ENCODE data around the gene FNDC3B. TPM values are rescaled to one million over a fixed set of nuclear protein-coding genes. Genes with fewer than 3 reads are reported as not detected.
A peak's percentile ranks its signal among the peaks of the same experiment; 100 is the strongest.
"Not testable (repeated sequence)": the region's sequence is repeated elsewhere in the genome, so short reads cannot be mapped to it uniquely, and the experiment has no call there.

The FNDC3B gene
- total RNA-seq, 1 donor from 2014 or later = 147 TPM

GRCh38 chr3:172242471-172242870 is 203.1 kb downstream of the FNDC3B start:
- not testable (repeated sequence) for DNase-seq

GRCh38 chr3:172243376-172243775 is 204.0 kb downstream of the FNDC3B start:
- not testable (repeated sequence) for DNase-seq

DNA sequence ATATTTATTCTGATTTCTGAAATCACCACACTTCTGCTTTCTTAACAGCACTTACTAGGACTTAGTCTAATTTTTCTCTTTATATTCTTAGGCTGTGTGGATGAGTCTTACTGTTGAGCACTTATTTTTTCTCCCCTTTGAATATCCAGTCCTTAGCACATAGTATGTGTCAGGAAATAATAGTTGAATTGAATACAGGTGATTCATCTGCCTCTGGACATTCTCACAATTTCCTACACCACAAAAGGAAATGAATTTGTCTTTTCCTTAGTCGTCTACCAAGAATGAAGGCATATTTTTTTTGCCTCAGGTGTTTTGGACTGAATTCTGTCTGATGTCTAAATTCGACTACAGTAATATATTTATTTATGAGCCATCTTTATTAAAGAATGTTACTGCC is 204.6 kb downstream of the FNDC3B start:
- no peak for DNase-seq

GRCh38 chr3:172245241-172245640 is 205.9 kb downstream of the FNDC3B start:
- DNase-seq = no peak

DNA sequence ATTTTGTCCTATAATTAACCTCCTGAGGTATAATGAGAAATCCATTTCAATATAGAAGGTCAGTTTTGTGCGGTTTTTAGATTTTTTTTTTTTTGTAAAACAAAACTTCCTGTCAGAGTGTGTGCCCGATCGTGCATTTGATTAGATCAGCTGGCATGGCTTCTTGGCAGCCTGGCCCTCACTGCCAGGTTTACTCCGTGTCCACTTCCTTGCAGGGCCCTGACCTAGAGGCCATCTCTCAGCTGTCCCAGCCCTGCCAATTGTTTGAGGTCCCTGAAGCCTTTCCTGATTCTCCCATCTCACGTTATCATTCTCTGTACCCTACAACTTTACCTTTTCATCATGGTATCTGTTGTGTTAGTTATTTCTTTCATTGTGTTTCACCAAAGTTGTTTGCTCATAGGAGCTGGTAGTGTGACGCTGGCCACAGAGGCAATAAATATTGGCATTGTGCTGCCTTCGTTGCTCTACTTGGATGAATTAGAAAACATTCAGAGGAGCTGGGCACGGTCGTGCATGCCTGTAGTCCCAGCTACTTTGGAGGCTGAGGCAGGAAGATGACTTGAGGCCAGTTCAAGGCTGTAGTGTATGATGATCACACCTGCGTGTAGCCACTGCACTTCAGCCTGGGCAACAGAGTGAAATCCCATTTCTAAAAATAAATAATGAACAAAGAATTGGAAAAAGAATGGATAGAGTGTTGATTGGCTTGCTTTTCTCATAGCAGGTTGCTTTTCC is 206.9 kb downstream of the FNDC3B start:
- no peak for DNase-seq

DNA sequence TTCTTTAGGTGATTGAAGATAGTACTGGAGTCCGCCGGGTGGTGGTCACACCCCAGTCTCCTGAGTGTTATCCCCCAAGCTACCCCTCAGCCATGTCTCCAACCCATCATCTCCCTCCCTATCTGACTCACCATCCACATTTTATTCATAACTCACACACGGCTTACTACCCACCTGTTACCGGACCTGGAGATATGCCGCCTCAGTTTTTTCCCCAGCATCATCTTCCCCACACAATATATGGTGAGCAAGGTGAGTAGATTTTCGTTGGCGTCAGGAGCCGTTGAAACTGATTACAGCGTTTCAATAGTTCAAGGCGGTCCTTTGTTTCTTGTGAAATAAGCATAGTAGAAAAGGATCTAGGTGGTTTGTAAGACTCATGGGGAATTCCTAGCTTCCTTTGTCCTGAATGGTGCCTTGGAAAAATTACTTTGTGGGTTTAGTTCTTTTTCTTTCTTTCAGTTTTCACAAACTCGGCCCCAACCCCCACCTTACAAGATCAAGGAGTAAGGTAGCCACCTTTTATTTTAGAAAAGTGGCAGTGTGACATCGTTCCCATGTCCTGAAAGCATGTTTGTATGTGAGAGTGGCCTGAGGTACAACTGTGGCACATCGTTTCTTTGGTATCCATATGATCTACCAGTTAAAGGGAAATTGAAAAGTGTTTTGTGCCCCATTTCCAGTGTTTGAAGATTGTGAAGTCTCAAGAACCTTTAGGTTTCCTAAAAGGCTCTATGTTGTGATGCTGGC is 208.3 kb downstream of the FNDC3B start:
- DNase-seq = no peak

DNA sequence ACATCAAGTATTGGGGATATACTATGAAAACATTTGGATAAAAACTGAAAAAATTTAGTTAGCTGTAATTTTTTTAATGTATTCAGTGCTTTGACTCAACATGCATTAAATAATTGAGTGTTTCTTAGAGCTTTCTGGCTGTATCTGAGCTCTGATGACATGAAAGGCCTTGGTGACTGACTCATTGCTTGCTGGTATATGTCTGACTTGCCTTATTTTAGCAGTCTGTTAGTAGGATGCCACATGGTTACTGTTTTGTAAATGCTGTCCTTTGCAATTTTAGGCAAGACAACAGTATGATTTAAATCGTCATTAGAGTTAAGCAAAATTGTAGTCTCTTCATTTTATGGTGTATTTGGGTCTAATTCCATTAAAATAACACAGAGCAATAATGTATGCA is 209.7 kb downstream of the FNDC3B start:
- DNase-seq = no peak

GRCh38 chr3:172251211-172251610 is 211.8 kb downstream of the FNDC3B start:
- DNase-seq = no peak

DNA sequence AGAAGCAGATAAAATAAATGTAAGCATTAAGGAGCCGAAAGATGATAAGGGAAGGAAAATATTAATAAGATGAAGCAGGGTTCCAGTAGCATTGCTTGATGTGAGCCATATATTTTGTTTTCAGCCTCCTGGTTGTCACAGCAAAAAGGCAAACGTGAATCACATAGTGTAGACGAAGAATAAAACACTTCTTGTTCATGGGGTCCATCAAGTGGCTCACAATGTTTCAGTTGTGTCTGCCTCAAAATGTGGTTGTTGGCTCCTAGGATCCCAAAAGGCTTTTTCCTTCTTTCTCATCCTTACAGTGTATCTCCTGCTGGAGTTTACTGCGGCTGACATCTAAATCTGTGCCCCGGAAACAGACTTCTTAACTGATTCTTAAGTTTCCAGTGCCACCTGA is 213.8 kb downstream of the FNDC3B start:
- DNase-seq = no peak

DNA sequence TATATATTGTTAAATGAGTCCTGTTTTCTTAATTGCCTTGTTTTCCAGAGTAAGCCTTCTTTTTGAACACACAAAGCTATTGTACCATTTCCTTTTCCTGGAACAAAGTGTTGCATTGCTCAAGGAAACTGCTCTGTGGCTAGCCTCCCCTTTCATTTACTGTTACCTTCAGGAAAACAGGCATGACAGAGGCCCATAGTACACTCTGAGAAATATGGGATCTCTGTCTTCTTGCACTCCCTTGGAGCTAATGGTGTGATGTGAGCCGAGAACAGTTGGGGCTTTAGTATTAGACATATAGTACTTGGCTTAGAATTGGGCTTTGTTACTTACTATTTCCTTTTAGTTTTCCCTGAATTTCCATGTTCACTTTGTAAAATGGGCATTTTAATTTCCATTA is 215.2 kb downstream of the FNDC3B start:
- no peak for DNase-seq

- not testable (repeated sequence) for DNase-seq
Observed at GRCh38 chr3:172255321-172255720, 215.9 kb downstream of the FNDC3B start.

DNA sequence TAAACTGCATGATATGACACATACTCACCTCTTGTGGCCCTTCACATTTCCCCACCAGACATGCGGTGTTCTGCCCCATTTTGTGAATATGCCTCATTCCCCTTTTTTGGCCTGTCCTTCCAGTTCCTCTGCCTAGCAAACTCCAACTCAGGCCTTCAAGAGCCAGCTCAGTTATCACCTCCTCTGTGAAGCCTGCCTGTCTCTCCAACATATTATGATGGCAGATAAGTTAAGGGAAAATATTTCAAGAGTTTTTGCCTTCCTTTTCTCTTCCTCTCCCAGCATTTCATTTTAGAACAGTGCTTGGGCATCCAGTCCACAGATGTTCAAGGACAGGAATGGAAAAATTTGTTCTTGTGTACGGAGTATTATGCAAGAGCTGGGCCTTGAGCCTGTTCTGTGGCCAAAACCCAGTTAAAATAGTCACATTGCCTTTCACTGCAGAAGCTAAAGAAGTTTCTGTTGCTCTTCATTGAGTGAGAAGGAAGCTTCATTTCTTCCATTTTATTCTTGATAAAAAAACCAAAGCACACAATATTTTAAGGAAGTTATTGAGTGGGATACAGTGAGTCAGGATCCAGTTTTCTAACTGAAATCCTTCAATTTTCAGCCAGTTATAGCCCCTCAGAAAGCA is 216.8 kb downstream of the FNDC3B start:
- DNase-seq = no peak

- DNase-seq = no peak
Observed at GRCh38 chr3:172257648-172258400, 218.4 kb downstream of the FNDC3B start.

- DNase-seq = peak; percentile 66
Observed at GRCh38 chr3:172258624-172259023, 219.2 kb downstream of the FNDC3B start.

DNA sequence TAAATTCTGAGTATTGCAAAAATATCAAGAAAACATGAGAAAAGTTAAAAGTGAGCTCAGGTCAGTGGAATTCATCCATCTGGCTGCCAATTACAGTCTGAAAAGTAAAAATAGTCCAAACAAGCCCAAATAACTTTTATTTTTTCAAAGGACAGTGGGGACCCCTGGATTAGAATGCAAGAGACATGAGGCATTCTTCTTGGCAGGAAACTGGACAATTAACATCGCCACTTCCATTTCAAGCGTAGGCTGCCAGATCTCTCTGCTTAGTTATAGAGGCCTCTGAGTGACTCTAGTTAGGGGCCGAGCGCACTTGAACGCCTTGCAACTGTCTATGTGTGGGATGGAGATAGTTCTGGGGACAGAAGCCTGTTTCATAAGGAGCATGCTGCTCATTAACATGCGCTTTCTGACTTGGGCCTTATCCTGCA is 219.7 kb downstream of the FNDC3B start:
- DNase-seq = peak; percentile 73

- DNase-seq = no peak
Observed at GRCh38 chr3:172259726-172260248, 220.4 kb downstream of the FNDC3B start.

- DNase-seq = no peak
Observed at GRCh38 chr3:172260381-172260780, 221.0 kb downstream of the FNDC3B start.

DNA sequence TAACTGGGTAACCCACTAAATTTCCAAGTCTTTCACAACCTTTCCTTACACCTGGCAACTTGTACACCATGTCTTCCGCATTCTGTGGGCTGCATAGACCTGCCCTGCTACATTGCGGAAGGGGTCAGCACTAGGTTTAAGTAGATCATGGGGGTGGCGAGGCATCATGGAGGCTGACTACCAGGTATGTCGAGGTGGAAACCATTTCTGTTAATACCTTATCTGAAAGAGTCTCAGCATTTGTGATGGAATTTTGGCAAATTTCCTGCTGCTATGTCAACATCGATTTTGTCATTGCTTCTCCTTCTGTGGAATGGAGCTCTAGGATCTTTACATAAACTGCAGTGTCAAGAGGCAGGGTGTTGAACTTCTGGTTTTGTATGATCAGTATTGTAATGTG is 221.7 kb downstream of the FNDC3B start:
- no peak for DNase-seq

DNA sequence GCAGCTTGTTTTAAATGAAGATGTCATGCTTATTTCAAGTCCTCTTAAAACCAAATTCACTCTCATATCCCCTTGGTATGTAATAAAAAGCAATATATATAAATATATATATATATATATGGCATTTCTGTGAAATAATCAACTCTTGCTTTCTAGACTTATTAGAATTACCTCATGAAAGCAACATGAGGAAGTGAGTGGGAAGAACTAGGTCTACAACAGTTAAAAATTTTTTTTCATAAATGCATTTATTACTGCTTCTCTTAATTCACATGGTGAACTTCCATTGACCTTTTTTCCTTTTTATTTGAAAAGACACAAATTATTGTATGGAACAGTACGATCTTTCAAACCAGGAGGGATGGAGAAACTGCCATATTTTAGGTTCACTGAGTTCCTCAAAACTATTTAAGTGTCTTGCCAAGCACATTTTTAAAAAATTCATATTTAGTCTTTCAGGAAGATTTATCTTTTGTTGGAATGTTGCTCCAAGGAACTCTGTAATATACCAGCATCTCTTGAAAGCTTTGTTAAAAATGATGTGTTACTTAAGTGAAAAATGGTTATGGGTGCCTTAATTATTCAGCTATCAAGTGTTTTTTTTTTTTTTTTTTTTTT is 223.7 kb downstream of the FNDC3B start:
- DNase-seq = no peak

GRCh38 chr3:172263781-172264486 is 224.6 kb downstream of the FNDC3B start:
- no peak for DNase-seq

DNA sequence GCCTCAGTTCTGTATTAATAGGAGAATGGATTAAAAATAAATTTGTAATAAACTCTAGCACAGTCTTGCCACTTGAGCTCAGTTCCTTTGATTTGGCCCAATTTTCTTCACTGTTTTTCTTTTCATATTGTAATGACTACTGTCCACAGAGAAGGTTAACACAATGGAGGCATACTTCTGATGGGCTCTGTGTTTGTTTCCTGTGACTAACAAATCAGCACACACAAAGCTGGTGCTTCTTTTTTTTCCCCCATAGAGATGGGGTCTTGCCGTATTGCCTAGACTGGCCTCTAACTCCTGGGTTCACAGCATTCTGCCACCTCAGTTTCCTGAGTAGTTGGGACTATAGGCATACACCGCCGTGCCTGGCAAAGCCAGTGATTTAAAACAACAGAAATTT is 226.7 kb downstream of the FNDC3B start:
- DNase-seq = no peak
